Measurements from ENCODE around the gene PLXDC1. TPM values are rescaled to one million over a fixed set of nuclear protein-coding genes. Genes with fewer than 3 reads are reported as not detected.

The PLXDC1 gene
- total RNA-seq = 10 to 100 TPM in 2 of 4 donors, 1 to 10 TPM in 2; 6.5 to 21.6 (median 9.1) TPM

DNA sequence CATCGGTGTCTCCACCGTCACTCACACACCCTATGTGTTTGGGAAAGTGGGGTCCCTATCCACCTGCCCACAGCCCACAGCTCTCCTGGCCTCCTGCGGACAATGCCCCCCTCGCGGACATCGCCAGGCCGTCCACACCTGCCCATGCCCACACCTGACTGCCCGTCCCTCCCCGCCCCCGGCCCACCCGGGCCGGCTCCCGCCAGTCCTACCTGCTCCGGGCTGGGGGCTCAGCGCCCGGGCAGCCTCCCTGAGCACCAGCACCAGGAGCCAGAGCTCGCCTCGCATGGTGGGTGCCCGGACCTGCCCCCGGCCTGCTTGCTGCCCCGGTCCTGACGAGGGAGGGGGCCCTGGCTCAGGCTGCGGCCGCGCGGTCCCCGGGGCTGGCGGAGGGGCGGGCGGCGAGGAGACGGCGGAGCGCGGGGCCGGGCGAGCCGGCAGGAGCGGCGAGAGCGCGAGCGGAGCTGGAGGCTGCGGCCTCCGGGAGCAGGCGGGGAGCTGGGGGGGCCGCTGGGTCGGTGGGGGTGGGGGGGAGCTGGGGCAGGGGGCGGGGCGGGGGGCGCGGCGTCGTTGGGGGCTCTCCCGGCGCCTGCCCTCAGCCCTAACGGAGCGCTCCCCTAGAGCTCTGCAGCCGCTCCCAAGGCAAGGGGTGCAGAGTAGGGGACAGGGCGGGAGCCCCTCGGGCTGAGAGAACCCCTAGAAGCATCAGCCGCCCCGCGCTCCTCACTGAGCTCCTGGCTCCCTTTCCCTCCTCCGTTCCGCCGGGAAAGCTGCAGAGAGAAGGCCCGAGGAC lies at the start of gene PLXDC1:
TSS of gene PLXDC1 (minus strand) at position 488 of the 793 bp plus-strand sequence. CDS start at position 288, 200 bp downstream.
- DNase-seq (ENCODE audit: low spot score) (no peak), ATAC-seq (ENCODE audit: low FRiP score) (no peak)
- TF ChIP-seq, protein P1, sequence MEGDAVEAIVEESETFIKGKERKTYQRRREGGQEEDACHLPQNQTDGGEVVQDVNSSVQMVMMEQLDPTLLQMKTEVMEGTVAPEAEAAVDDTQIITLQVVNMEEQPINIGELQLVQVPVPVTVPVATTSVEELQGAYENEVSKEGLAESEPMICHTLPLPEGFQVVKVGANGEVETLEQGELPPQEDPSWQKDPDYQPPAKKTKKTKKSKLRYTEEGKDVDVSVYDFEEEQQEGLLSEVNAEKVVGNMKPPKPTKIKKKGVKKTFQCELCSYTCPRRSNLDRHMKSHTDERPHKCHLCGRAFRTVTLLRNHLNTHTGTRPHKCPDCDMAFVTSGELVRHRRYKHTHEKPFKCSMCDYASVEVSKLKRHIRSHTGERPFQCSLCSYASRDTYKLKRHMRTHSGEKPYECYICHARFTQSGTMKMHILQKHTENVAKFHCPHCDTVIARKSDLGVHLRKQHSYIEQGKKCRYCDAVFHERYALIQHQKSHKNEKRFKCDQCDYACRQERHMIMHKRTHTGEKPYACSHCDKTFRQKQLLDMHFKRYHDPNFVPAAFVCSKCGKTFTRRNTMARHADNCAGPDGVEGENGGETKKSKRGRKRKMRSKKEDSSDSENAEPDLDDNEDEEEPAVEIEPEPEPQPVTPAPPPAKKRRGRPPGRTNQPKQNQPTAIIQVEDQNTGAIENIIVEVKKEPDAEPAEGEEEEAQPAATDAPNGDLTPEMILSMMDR (IDR thresholded peaks at IDR 0.05) = no peak

- no peak for DNase-seq (ENCODE audit: low spot score)
Observed at GRCh38 chr17:39200957-39201510, 49.6 kb upstream of the PLXDC1 start.

GRCh38 chr17:39200070-39200879 lies 48.8 kb upstream of the PLXDC1 start, which contains the start of gene RPL19:
RPL19 (plus strand) TSS chr17:39200283; CDS start chr17:39200345, 62 bp downstream.
- ATAC-seq (ENCODE audit: low FRiP score) = peak; percentile 68
- TF ChIP-seq, protein P1 (IDR thresholded peaks at IDR 0.05) = no peak
- DNase-seq (ENCODE audit: low spot score) = no peak

More at GRCh38 chr17:39200957-39201510, 49.6 kb upstream of the PLXDC1 start:
- TF ChIP-seq, protein P1 (IDR thresholded peaks at IDR 0.05) = no peak
- ATAC-seq (ENCODE audit: low FRiP score) = no peak

DNA sequence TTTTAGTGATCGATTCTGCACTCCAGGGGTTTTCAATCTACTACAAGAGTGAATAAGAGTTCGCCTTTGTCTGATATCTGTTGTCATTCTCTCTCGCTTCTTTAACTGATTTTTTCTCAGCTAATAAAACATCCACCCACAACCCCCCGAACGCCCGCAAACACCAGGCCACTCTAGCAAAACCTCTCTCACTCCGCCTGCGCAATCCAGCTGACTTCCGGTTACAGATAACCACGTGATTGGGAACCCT lies 48.3 kb upstream of the PLXDC1 start:
- ATAC-seq (ENCODE audit: low FRiP score) (peak; percentile 68), DNase-seq (ENCODE audit: low spot score) (peak; percentile 75)
- TF ChIP-seq, protein P1 (IDR thresholded peaks at IDR 0.05) = no peak

DNA sequence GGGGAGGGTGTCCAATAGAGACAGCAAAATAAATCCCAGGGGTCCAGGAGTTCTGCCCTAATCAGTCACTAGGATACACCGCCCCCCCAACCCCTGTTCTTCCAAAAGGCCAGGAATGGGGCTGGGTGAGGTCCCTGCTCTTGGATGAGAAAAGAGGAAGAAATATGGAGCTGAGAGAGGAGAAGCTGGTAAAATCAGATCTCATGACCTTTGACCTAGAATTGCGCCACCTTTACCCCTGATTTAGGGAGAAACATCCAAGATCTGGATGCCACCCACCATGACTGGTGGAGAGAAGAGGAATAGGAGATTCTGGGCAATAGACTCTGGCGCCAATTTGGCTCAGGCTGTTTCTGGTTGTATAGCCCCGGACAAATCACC lies 46.7 kb upstream of the PLXDC1 start:
- ATAC-seq (ENCODE audit: low FRiP score) = no peak
- no peak for DNase-seq (ENCODE audit: low spot score)
- TF ChIP-seq, protein P1 (IDR thresholded peaks at IDR 0.05) = no peak

DNA sequence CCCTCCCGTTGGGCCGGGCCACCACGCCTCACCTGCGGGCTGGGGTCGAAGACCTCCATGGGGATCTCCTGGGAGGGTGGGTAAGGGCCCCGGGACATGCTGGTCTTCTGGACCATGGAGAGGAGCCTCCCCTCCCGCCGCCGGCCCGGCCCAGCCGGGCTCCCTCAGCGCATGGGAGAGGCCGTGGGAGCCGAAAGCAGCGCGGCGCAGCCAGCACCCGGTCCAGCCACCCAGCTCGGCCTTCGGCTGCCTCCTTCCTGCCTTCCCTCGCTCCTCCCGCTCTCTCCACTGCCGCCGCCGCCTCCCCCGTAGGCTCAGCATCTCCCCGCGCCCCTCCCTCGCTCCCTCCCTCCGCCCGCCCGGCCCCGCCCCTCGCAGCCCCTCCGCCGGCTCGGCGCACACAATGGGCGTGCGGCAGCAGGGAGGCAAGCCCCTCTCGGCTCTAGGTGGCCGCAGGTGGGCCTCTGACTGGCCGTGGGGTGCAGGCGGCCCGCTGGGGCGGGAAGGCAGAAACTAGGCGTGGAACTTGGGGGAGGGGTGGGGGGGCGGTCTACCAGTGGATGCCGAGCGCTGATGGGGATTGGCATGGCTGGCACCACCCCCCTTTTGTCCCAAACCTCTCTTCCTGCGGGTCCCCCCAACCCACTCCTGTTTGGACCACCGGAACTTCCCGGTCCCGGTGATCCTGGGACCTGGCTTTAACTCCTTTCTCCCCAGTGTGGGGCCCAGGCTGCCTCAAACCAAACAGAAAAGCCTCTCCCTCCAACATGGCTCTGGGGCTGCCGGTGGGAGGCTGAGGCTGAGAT lies 46.1 kb upstream of the PLXDC1 start, which contains the start of gene CACNB1:
TSS of gene CACNB1 (minus strand) at position 290 of the 806 bp plus-strand sequence. CDS start at position 116, 174 bp downstream.
- DNase-seq (ENCODE audit: low spot score) (peak; percentile 44), ATAC-seq (ENCODE audit: low FRiP score) (peak; percentile 55)
- TF ChIP-seq, protein P1 (IDR thresholded peaks at IDR 0.05) = no peak

Measured in omental fat pad (tissue), 4 donors.